ENCODE data around the gene ZMYND12.

GRCh38 chr1:42482635-42483153, 26.9 kb upstream of the ZMYND12 start:
- no peak for TF ChIP-seq CTCF (conservative IDR thresholded peaks at IDR 0.05; ENCODE audit: low read length)
- TF ChIP-seq EZH2phosphoT487 (IDR thresholded peaks at IDR 0.05; ENCODE audit: borderline replicate concordance, low read depth, low read length): no peak

Data from OCI-LY7 (cell line).